HG02981 (cell line): ENCODE data around the gene CDK11B.

ENCODE experiments used
- ATAC-seq: cut with Tn5 transposase; IDR thresholded peaks from one replicate; pipeline ENCODE4 v1.9.1; 2021; ENCODE audit warnings: mild to moderate bottlenecking, moderate library complexity; ENCODE audit not compliant: unreplicated experiment

Gene CDK11B

DNA sequence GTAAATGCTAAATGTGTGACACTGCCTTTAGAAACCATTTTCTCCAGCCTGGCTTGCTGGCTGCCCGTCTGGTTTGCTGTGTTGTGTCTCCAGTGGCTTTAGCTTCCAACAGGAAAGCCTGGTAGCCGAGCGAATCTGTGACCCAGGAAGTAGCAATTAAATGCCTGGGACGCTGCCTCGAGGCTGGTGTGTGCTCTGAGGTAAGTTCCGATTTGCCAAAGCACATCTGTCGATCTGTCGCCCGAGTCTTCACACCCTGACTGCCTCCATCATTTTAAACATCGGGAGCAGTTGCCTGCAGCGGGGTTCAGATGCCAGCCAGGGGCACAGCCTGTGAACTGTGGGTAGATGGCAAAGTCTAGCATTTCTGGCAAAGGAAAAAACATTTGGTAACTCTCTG lies 41.3 kb downstream of the CDK11B start:
- no peak for ATAC-seq

DNA sequence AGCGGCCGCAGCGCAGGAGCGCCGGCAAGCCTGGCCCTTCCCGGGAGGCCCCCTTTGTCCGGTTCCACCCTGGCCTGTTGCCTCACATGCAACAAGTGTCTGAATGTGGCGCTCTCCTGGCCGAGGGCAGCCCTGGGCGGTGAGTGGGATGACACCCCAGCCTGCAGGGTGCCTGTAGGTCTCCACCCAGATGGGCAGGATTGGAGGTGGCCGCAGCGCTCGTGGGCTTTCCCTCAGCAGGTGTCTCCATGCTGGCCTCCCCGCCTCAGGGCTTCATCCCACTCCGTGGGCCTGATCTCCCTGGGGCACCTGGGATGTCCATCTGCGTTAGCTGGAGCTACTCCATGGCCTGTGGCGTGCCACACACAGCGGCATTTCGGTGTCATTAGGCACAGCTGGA lies 42.0 kb downstream of the CDK11B start:
- ATAC-seq, result no peak

DNA sequence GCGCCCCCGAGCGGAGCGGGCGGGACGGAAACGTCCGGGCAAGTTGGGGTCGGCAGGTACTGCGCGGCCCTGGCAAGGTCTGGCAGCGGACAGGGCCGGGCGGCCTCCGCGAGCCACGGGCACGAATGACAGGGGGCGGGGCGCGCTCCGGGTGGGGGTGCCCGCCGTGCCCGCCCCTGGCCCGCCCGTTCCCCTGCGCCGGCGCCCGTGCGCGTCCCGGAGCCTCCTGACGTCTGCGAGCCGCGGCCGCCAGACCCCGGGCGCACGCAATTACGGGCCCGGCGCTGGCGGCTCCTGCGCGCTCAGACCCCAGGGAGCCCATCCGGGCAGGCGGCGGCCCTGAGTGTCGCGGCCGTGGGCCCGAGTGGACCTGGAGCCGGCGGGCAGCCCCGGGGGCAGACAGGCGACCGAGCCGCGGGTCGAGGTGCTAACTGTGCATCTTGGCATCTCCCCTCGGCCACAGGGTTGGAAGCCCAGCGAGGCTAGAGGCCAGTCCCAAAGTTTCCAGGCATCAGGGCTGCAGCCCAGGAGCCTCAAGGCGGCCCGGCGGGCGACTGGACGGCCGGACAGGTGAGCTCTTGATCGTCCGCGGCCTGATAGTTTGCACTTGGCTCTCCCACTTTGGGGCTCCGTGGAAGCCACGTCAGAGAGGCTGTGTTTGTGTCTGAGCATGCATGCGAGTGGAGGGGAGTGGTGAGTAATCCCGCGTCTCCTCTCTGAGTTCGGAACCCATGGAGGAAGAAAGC lies 42.6 kb downstream of the CDK11B start:
- peak; percentile 14 for ATAC-seq

DNA sequence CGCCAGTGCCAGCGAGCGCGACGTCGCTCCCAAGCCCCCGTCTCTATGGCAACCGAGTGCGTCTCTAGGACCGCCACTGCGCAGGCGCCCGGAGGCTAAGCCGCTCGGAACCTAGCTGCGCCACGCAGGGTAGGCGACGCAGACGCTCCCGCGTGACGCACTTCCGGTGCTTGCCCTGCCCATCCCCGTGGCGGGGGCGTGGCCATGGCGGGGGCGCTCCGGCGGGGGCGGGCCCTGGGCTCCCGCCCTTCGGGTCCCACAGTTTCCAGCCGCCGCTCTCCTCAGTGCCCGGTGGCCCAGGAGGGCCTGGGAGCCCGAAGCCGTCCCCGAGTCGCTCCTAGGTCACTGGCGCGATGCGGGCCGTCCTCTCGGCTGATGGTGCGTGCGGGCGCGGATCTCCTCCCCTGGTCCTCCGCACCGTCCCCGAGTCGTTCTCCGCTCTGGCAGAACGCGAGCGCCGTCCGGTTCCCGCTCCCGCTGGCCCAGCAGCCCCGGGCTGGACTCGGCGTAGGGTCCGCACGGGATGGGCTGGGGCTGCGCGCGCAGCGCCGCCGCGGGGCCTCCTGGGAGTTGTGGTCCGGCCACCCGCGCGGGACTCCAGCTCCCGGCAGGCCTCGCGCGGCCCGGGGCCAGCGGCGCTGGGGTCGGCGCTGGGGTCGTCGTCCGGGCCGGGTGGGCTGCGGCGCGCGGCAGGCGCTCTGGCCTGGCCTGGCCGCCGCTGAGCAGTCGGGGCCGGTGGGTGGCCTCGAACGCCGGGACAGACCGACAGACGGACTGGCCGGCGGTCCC lies 43.4 kb downstream of the CDK11B start, which contains the start of gene MIB2:
TSS of gene MIB2 (plus strand) at position 245 of the 789 bp plus-strand sequence. CDS start 7,953 bp downstream, outside the sequence.
- peak; percentile 83 for ATAC-seq

DNA sequence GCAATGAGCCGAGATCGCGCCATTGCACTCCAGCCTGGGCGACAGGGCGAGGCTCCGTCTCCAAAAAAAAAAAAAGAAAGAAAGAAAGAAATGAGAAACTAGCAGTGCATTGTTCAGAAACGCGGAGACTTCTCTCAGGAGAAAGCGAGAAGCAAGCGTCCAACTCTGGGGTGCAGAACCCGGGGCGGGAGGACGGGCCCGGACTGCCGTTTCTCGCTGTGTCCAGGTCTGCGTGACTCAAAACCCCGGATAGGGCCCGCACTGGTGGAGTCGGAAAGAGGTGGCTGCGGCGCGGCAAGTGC lies 43.9 kb downstream of the CDK11B start:
- no peak for ATAC-seq

DNA sequence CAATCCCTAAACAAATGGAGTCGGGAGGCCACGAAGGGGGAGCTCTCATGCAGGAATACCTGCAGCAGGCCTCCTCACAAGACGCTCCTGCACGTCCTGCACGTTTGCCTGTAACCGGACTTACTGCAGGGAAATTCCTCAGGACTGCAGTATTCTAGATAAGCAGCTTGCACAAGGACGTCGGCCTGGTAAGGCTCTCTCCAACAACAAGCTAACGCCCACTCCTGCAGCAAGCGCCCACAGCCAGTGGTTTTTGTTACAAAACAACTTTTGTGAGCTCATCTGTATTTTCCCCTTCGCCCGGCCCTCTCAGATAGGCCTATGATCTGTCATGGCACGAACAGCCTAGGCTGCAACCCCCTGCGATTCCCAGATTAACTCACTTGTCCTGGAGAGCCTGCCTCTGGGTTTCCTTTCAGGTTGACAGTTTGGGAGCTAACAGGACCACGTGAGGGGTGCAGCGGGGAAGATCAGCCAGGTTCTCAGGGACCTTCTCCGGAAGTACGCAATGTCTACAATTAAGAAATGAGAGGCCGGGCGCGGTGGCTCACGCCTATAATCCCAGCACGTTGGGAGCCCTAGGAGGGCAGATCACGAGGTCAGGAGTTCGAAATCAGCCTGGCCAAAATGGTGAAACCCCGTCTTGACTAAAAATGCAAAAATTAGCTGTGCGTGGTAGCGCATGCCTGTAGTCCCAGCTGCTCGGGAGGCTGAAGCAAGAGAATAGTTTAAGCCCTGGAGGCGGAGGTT lies 44.4 kb downstream of the CDK11B start:
- ATAC-seq, result no peak

DNA sequence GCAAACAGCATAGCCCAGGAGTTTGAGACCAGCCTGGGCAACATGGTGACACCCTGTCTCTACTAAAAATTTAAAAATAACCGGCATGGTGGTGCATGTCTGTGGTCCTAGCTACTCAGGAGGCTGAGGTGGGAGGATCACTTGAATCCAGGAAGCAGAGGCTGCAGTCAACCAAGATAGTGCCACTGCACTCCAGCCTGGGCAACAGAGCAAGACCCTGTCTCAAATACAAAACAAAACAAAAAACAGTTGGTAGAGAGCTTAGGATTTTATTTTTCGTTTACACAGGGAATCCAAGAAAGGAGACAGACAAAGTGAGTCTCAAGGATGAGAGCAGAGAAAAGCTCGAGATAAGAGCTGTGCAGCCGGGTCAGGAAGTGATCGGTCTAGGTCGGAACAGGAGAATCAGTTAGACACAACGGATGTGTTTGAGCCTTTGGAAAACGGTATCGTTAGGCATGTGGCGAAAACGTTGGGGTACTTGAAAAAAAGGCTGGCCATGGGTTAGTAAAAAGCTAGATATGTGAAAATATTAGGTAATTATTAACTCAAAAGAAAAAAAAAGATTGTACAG lies 45.2 kb downstream of the CDK11B start:
- ATAC-seq, result no peak

DNA sequence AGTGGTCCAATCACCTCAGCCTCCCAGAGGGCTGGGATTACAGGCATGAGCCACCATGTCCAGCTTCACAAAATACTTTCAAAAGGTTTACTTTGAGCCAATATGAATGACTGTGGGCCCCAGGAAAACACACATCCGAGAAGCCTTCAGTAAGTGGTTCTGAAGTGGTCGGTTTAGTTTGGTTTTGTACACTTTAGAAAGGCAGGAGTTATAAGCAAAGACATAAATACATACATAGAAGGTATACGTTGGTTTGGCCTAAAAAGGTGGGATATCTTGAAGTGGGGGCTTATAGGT lies 46.8 kb downstream of the CDK11B start:
- ATAC-seq, result no peak

DNA sequence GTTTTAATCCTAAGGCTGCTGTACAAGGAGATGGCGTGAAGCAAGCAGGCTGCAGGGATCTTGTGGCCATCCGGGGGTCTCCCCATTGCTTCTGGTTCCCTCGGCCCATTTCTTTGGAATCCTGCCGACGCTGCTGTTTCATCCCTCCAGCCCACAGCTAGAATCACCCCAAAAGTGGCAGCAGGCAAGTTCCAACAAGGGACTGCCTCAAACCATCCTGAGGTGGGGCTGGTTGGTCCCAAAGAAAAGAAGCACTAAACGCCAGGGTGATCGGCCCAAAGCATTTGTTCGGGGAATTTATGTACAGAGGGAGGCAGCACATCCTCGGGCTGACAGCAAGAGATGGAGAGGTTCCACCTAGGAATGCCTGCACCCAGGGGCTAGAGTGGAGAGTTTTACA lies 48.0 kb downstream of the CDK11B start:
- no peak for ATAC-seq

DNA sequence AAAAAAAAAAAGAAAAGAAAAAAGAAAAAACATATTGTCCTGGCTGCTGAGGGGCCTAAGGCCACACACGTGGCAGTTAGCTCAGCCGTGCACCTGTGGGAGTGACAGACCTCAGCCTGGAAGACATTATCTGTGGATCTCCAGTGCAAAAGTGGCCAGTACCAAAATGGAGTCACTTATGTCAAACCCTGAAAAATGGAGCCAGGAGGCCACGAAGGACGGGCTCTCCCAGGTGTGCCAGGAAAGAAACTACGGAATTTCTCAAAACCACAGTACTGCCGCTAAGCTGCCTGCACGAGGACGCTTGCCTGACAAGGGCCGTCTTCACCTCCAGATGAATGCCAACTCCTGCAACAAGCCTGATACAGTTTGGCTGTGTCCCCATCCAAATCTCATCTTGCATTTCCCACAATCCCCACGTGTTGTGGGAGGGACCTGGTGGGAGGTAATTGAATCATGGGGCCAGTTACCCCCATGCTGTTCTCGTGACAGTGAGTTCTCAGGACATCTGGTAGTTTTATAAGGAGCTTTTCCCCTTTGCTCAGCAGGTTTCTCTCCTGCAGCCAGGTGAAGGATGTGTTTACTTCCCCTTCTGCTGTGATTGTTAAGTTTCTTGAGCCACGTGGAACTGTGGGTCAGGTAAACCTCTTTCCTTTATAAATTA lies 48.9 kb downstream of the CDK11B start:
- no peak for ATAC-seq

DNA sequence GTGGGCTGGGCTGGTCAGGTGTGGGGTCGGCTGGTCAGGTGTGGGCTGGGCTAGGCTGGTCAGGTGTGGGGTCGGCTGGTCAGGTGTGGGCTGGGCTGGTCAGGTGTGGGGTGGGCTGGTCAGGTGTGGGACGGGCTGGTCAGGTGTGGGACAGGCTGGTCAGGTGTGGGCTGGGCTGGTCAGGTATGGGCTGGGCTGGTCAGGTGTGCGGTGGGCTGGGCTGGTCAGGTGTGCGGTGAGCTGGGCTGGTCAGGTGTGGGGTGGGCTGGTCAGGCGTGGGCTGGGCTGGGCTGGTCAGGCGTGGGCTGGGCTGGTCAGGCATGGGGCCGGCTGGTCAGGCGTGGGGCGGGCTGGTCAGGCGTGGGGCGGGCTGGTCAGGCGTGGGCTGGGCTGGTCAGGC lies 52.6 kb downstream of the CDK11B start:
- no peak for ATAC-seq

DNA sequence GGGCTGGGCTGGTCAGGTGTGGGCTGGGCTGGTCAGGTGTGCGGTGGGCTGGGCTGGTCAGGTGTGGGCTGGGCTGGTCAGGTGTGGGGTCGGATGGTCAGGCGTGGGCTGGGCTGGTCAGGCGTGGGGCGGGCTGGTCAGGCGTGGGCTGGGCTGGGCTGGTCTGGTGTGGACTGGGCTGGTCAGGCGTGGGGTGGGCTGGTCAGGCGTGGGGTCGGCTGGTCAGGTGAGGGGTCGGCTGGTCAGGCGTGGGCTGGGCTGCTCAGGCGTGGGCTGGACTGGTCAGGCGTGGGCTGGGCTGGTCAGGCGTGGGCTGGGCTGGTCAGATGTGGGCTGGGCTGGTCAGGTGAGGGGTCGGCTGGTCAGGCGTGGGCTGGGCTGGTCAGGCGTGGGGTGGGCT lies 53.1 kb downstream of the CDK11B start:
- no peak for ATAC-seq

DNA sequence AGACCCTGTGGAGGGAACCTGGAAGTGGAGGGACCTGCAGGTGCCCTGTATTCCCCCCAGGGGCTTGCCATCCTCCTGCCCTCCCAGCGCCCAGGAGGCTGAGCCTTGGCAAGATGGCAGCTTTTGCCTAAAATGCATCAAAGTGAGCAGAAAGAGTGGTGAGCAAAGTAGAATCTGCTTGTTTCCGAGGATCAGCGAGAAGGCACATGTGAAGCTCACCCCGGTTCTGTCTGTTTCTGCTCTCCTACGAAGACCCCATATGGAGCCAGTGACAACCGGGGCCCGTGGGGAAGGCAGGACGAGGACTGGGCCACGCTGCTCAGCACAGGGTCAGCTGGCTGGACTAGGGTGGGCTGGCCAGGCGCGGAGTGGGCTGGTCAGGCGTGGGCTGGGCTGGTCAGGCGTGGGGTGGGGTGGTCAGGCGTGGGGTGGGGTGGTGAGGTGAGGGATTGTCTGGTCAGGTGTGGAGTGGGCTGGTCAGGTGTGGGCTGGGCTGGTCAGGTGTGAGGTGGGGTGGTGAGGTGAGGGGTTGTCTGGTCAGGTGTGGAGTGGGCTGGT lies 53.7 kb downstream of the CDK11B start:
- ATAC-seq, result no peak

DNA sequence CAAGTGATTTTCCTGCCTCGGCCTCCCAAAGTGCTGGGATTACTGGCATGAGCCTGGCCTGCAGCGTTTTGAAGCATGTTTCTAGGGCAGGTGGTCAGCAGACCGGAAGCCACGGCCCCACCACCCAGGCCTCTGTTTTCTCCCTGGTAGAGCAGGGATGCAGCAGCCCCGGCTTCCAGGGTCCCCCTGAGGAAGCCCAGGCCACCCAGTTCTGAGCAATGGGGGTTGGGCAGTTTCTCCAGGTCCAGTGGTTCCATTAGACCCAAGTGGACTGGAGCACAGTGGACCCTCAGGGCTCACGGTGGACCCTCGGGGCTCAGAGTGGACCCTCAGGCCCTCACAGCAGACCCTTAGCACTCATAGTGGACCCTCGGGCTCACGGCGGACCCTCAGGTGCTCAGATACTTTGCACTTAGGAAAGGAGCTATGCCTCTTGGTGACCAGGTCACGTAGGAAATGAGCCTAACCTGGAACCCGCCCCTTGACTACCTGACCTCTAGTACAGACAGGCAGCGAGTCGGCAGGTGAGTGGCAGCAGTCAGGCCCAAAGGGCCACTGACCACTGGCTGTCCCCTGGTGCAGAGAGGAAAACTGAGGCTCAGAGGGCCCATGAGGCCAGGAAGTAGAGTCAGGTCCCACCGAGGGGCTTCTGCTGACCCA lies 54.3 kb downstream of the CDK11B start:
- ATAC-seq, result no peak

DNA sequence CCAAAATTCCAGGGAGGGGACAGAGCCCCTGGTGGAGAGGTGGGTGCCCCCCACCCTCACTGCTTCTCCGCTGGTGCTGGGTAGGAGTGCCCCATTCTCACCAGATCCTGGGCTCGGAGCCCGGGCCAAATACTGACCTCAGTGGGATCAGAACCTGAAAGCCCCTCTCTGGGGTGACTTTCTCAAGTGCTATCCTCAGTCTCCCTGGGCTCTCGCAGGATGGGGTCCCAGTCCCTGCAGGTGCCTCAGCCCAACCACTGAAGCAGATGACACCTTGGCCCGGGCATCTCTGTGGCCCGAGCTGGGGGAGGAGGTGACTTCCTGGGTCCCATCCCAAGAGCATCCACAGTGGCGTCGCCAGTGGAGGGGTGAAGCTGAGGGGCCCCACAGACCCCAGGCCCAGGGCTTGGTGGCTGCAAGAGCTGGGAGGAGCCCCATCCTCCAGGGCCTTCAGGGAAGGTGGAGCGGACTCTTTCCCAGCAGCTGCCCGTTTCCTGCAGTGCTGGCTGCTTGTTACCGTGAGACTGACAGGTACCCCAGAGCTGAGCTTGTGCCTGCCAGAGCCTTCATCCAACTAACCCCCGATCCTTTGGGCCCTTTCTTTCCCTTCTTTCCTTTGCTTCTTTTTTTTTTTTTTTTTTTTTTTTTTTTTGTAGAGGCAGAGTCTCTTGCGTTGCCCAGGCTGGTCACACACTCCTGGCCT lies 55.0 kb downstream of the CDK11B start:
- ATAC-seq, result no peak

DNA sequence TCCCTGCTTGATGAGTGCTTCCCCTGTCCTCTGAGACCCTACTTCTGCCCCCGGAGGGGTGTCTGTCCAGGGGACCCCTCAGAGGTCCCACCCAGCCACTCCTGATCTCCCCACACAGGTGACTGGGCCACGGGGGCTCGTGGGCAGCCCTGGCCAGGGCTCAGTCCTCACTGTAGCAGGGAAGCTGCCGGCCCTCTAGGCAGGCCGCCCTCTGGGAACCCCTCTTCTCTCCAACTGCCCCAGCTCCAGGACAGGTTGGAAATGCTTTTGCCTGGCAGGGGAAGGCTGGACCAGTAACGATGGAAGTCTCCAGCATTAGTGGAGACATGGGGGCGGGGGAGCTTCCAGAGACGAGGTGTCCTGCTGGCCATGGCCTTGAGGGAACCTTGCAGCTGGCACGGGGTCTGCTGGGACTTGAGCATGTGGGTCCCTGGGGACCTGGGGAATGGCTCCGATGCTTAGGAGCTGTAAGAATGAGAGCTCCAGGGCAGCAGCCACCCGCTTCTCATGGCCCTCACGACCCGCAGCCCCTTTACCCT lies 55.8 kb downstream of the CDK11B start:
- no peak for ATAC-seq

DNA sequence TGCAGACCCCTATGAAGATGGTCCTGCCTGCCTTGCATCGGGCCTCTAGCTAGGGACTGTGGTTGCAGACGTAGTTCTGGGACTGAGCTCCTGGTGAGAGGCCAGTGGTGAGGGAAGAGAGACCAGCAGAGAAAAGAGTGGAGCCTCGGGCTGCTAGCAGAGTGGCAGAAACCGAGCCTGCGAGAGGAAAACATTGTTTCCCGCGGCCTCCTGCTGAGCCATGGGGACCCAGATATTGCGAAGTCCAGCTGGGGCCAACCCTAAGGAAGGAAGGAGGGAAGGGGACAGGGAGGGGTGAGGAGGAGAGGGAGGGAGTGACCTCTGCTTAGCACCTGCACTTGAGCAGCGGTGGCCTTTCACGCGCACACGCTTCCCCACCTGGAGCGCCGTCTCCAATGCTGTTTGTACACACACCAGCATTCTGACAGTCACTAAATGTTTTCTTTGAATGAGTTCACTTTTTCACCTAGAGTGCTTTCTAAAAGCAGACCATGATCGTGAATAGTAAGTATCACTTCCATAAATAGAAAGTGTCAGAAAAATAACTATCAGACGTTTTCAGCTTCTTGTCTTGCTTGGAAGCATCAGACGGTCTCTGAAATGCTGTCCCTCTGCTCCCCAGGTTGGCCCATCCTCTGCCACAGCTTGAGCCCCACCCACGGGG lies 56.4 kb downstream of the CDK11B start:
- no peak for ATAC-seq

DNA sequence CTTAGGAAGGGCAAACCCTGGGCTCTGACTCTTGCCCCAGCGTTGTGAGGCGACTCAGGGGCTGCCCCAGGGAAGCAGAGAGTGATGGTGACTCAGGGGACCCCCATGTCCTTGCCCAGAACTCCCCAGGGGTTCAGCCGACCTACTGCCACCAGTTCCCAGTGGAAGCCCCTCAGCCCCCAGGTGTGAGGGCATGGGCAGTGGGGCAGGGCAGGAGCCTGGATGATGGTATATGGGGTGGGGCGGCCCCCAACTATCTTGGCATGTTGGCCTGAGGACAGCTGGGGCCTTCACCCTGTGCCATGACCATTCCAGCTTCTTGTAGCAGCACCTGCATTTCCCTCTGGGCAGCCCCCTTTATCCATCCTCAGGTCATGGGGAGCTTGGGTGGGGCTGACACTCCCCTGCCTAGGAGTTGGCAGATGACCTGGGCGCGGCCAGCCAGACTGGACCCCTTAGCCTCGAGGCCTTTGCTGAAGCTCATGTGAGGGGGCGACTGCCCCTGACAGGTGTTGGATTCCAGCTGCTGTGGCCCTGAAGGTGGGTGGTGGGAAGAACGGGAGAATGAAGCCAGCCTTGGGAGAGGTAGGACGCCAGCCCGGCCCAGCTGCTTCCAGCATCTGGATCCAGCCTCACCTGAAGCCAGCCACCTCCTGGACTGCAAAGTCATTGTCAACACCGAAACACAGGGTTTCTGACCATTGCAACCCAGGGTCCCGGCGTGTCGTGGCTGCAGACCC lies 57.1 kb downstream of the CDK11B start:
- ATAC-seq, result no peak
